GM13977 (cell line): ENCODE measurements around the gene DLG2.
"Not testable (repeated sequence)": the region's sequence is repeated elsewhere in the genome, so short reads cannot be mapped to it uniquely, and the experiment has no call there.

Source experiments
- DNase-seq: peaks from one replicate; pipeline ENCODE4 v3.0.0; 2012; ENCODE audit warnings: low spot score
- in situ Hi-C: fragments of 300-500 bp; cut with MboI; formaldehyde crosslinking; loops from one replicate; pipeline ENCODE4 v1.12.0; 2022; ENCODE audit warnings: low sequenced_read_pairs, low pct_unique_long_range_greater_than_20kb, mixed read lengths, inconsistent platforms; ENCODE audit not compliant: unreplicated experiment
- TF ChIP-seq, protein P1 (sequence below): IDR thresholded peaks from 2 replicates; pipeline ENCODE4 v1.5.1; 2012; ENCODE audit warnings: mild to moderate bottlenecking, control low read depth; ENCODE audit not compliant: insufficient read depth; ENCODE audit errors: extremely low read depth, missing control alignments

The DLG2 gene

DNA sequence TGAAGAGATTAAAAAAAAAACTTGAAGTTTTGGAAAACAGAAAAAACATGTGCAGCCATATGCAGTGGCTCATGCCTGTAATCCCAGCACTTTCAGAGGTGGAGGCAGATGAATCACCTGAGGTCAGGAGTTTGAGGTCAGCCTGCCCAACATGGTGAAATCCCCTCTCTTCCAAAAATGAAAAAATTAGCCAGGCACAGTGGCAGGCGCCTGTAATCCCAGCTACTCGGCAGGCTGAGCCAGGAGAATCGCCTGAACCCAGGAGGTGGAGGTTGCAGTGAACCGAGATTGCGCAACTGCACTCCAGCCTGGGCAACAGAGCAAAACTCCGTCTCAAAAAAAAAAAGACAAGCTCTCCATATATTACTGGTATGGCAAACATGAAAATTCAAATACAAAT is 7.6 kb downstream of the DLG2 start:
- no peak for DNase-seq
- TF ChIP-seq, protein P1, sequence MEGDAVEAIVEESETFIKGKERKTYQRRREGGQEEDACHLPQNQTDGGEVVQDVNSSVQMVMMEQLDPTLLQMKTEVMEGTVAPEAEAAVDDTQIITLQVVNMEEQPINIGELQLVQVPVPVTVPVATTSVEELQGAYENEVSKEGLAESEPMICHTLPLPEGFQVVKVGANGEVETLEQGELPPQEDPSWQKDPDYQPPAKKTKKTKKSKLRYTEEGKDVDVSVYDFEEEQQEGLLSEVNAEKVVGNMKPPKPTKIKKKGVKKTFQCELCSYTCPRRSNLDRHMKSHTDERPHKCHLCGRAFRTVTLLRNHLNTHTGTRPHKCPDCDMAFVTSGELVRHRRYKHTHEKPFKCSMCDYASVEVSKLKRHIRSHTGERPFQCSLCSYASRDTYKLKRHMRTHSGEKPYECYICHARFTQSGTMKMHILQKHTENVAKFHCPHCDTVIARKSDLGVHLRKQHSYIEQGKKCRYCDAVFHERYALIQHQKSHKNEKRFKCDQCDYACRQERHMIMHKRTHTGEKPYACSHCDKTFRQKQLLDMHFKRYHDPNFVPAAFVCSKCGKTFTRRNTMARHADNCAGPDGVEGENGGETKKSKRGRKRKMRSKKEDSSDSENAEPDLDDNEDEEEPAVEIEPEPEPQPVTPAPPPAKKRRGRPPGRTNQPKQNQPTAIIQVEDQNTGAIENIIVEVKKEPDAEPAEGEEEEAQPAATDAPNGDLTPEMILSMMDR = no peak
- in situ Hi-C loops = no loop called here

DNA sequence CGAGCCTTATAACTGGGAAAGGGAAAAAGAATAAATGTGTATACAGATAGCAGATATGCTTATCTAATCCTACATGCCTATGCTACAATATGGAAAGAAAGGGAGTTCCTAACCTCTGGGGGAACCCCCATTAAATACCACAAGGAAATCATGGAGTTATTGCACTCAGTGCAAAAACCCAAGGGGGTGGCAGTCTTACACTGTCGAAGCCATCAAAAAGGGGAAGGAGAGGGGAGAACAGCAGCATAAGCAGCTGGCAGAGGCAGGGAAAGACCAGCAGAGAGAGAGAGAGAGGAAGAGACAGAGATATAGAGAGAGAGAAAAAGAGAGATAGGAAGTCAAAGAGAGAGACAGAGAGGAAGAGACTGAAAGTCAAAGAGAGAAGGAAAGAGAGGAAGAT is 15.5 kb downstream of the DLG2 start:
- DNase-seq, in situ Hi-C loops: not testable (repeated sequence)

GRCh38 chr11:85609286-85609685 is 17.9 kb downstream of the DLG2 start:
- DNase-seq, in situ Hi-C loops: not testable (repeated sequence)

DNA sequence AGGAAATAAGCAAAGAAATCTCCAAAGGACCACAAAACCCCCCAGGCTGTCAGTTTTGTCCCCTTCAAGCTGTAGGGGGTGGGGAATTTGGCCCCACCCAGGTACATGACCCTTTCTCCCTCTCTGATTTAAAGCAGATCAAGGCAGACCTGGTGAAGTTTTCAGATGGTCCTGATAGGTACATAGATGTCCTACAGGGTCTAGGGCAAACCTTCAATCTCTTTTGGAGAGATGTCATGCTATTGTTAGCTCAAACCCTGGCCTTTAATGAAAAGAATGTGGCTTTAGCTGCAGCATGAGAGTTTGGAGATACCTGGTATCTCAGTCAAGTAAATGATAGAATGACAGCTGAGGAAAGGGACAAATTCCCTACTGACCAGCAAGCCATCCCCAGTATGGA is 18.5 kb downstream of the DLG2 start:
- in situ Hi-C loops, DNase-seq: not testable (repeated sequence)

GRCh38 chr11:85606237-85606636 is 20.9 kb downstream of the DLG2 start:
- in situ Hi-C loops, DNase-seq: not testable (repeated sequence)

DNA sequence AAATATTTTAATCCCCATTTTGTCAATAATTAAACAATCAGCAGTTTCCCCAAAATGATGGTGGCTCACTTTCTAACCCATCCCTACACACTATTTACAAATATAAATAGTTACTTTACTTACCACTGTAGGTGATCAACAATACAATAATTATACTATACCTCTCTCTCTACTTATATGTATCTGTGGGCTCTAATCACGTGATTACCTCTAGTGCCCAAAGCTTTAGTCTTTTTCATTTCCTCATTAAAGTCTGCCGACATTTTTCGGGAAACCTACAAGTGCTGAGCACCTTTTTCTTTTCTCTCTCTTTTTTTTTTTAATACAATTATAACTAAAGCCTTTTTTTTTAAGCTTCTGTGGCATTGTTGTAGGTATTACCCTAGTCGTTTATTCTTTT is 23.9 kb downstream of the DLG2 start:
- no peak for DNase-seq
- in situ Hi-C loops = no loop called here

DNA sequence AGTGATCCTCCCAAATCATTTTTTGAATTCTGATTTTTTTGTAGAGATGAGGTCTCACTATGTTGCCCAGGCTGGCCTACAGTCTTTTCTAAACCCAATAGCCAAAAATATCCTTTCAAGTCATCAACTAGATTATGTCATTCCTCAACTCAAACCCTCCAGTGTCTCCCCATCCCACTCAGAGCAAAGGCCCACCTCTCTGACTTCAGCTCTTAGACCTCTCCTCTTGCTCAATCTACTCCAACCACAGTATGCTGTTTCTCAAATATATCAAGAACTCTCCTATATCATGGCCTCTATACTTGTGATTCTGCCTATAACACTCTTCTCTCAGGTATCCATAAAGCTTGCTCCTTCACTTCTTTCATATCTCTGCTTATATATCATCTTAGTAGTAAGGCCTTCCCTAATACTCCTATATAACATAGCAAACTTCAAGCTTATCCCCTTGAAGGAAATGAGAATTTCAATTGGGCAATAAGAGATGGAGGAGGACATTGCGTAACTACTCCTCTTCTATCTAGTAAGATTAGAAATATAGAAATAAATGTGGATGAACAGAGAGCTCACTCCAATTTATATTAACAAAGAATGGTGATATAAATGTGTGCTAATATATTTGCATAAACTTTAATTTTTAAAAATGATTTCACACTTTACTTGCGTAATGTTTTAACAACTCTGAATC is 24.5 kb downstream of the DLG2 start:
- DNase-seq = no peak
- in situ Hi-C loops = no loop called here

More for the DNA sequence above, 23.9 kb downstream of the DLG2 start:
- TF ChIP-seq, protein P1 = no peak

DNA sequence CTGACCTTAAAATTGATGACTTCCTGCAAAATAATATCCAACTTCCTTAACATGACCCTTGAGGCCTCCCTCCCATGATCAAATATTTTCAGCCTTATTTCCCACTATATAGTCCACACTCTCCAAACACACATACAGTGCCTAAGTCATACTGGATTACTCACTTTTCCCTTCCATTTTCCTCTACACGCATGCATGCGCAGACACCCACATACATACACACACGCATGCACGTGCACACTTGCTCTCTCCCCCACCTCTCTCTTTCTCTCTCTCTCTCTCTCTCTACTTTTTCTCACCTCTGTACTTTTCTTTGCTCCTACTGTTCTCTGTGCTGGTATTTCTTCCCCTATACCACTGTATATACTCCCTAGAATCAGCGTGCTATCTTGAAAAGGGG is 28.1 kb downstream of the DLG2 start:
- TF ChIP-seq, protein P1 = no peak
- in situ Hi-C loops = loop anchor here (25.0 kb wide), 1 partner anchor 1037 kb away; no protein-coding TSS in a partner anchor
- DNase-seq = no peak

More for the DNA sequence above, 24.5 kb downstream of the DLG2 start:
- TF ChIP-seq, protein P1 = no peak

GRCh38 chr11:85596886-85597285 is 30.3 kb downstream of the DLG2 start:
- in situ Hi-C loops = loop anchor here (25.0 kb wide), 1 partner anchor 1035 kb away; no protein-coding TSS in a partner anchor
- TF ChIP-seq, protein P1 = no peak
- DNase-seq = no peak
